Sigmoid colon (tissue), 7 donors: ENCODE results near the gene BBX. TPM values are rescaled to one million over a fixed set of nuclear protein-coding genes. Genes with fewer than 3 reads are reported as not detected.

Experiments used
- DNase-seq: peaks from one replicate; pipeline ENCODE4 v3.0.0-alpha.2; 2019
- H3K27ac ChIP-seq, 4 donors: fragments of 200-600 bp; sonication (generic); one replicate each; pipeline ENCODE4 v1.5.1; 2016 to 2019; ENCODE audit warnings: mild to moderate bottlenecking in 1 of 4
- H3K27me3 ChIP-seq, 3 donors: fragments of 200-600 bp; sonication (generic); one replicate each; pipeline ENCODE4 v1.5.1; 2019; ENCODE audit warnings: mild to moderate bottlenecking in 1 of 3
- H3K36me3 ChIP-seq, 4 donors: fragments of 200-600 bp; sonication (generic); one replicate each; pipeline ENCODE4 v1.5.1; 2016 to 2019
- H3K4me1 ChIP-seq, 4 donors: fragments of 200-600 bp; sonication (generic); one replicate each; pipeline ENCODE4 v1.5.1; 2017 to 2019
- H3K4me3 ChIP-seq, 4 donors: fragments of 200-600 bp; sonication (generic); one replicate each; pipeline ENCODE4 v1.5.1; 2017 to 2019; ENCODE audit warnings: mild to moderate bottlenecking in 2 of 4, moderate library complexity in 1 of 4
- H3K9me3 ChIP-seq, 4 donors: fragments of 200-600 bp in 3 of 4; sonication (generic) in 3 of 4; one replicate each; pipeline versions ENCODE4 v1.5.1 to v1.6.1; 2013 to 2019
- CTCF ChIP-seq, 4 experiments: fragments of 450-650 bp in 3 of 4; fragments of 200-600 bp in 1 of 4; IDR thresholded peaks; one replicate each; pipeline ENCODE4 v1.5.1; 2016 to 2019; ENCODE audit warnings: antibody characterized with exemption in 4 of 4, mild to moderate bottlenecking in 3 of 4, moderate library complexity in 2 of 4
- EP300 ChIP-seq, 4 donors: sonication (generic); formaldehyde crosslinking; IDR thresholded peaks; one replicate each; pipeline ENCODE4 v1.6.1; 2017; ENCODE audit warnings: antibody characterized with exemption in 4 of 4
- POLR2A ChIP-seq, 2 donors: fragments of 450-650 bp; IDR thresholded peaks; one replicate each; pipeline ENCODE4 v1.6.1; 2016; ENCODE audit warnings: antibody characterized with exemption in 2 of 2, mild to moderate bottlenecking in 2 of 2, moderate library complexity in 2 of 2
- POLR2AphosphoS5 ChIP-seq, 4 donors: sonication (generic); formaldehyde crosslinking; IDR thresholded peaks; one replicate each; pipeline ENCODE4 v1.6.1; 2017; ENCODE audit warnings: antibody characterized with exemption in 4 of 4
- WGBS, 2 donors: extraction: QIAGEN DNeasy Blood & Tissue Kit; methylation state at CpG; one replicate each; pipeline ENCODE4 v1.1.7; 2013; 5-methylcytosine and 5-hydroxymethylcytosine counted together
- intact Hi-C: fragments of 100-400 bp; cut with DNase I; formaldehyde crosslinking; loops from one replicate; pipeline ENCODE4 v1.15.1; 2023
- polyA plus RNA-seq, 3 donors: library from polyadenylated mRNA; stranded (reverse); fragments of 200-250 nt; gene quantifications; one replicate each; pipeline ENCODE4 v1.2.3, GENCODE V29; 2013
- total RNA-seq, 4 donors: library from RNA; depleted of rRNA; stranded (reverse); fragments of >200 nt; gene quantifications; one replicate each; pipeline ENCODE4 v1.1.0, GENCODE V29; 2016
- donor health status: healthy with polysubstance abuse.
- donor health status: Bipolar disorder and iron deficiency.
- donor health status: healthy.

Gene BBX
- total and polyA plus RNA-seq, 7 donors: 3.0 to 93.3 (median 71.1) TPM

- H3K27ac ChIP-seq: no peak overlapping the region
- TF ChIP-seq CTCF (IDR thresholded peaks at IDR 0.05): no peak
- TF ChIP-seq POLR2A (IDR thresholded peaks at IDR 0.05): no peak
- no peak for TF ChIP-seq POLR2AphosphoS5 (IDR thresholded peaks at IDR 0.05)
- TF ChIP-seq EP300 (IDR thresholded peaks at IDR 0.05): no peak
- intact Hi-C loops: no loop called here
- no peaks in the 10 kb centered on the region for H3K36me3 ChIP-seq
- no peak for DNase-seq
- H3K4me1 ChIP-seq: peaks cover 0 to 11% (median 0%) of the 10 kb centered on the region in 4 donors
- no peak overlapping the region for H3K4me3 ChIP-seq
- no peaks in the 10 kb centered on the region for H3K9me3 ChIP-seq
- H3K27me3 ChIP-seq: no peaks in the 10 kb centered on the region
Observed at GRCh38 chr3:107630779-107631178, 108.0 kb downstream of the BBX start.

- intact Hi-C loops: no loop called here
- H3K4me3 ChIP-seq: no peak overlapping the region
- H3K9me3 ChIP-seq: no peaks in the 10 kb centered on the region
- no peak overlapping the region for H3K27ac ChIP-seq
- no peak for TF ChIP-seq CTCF (IDR thresholded peaks at IDR 0.05)
- no peaks in the 10 kb centered on the region for H3K27me3 ChIP-seq
- no peaks in the 10 kb centered on the region for H3K36me3 ChIP-seq
- no peak for DNase-seq
- peaks cover 0 to 11% (median 0%) of the 10 kb centered on the region in 4 donors for H3K4me1 ChIP-seq
- WGBS, 2 donors: 95 to 96% methylated on average over 2 of the region's 2 CpGs
Observed at GRCh38 chr3:107632576-107632975, 109.8 kb downstream of the BBX start.

GRCh38 chr3:107633327-107634098 lies 110.8 kb downstream of the BBX start:
- H3K4me1 ChIP-seq: peaks cover 0 to 11% (median 0%) of the 10 kb centered on the region in 4 donors
- H3K27ac ChIP-seq: no peak overlapping the region
- H3K4me3 ChIP-seq: no peak overlapping the region
- intact Hi-C loops: no loop called here
- no peak for DNase-seq
- no peaks in the 10 kb centered on the region for H3K9me3 ChIP-seq
- WGBS, 2 donors: 61 to 93% methylated on average over 3 of the region's 3 CpGs
- no peaks in the 10 kb centered on the region for H3K36me3 ChIP-seq
- H3K27me3 ChIP-seq: no peaks in the 10 kb centered on the region
- TF ChIP-seq POLR2A (IDR thresholded peaks at IDR 0.05) (no peak), CTCF (IDR thresholded peaks at IDR 0.05) (no peak), POLR2AphosphoS5 (IDR thresholded peaks at IDR 0.05) (no peak), EP300 (IDR thresholded peaks at IDR 0.05) (no peak)

- Histone ChIP-seq H3K27ac (no peak overlapping the region), H3K27me3 (no peaks in the 10 kb centered on the region), H3K4me3 (no peak overlapping the region), H3K9me3 (no peaks in the 10 kb centered on the region), H3K4me1 (peaks cover 0 to 11% (median 0%) of the 10 kb centered on the region in 4 donors), H3K36me3 (no peaks in the 10 kb centered on the region)
- intact Hi-C loops: no loop called here
- no peak for DNase-seq
- no peak for TF ChIP-seq CTCF (IDR thresholded peaks at IDR 0.05)
- no peak for TF ChIP-seq POLR2AphosphoS5 (IDR thresholded peaks at IDR 0.05)
- no peak for TF ChIP-seq EP300 (IDR thresholded peaks at IDR 0.05)
- TF ChIP-seq POLR2A (IDR thresholded peaks at IDR 0.05): no peak
- 93 to 95% methylated on average over 3 of the region's 3 CpGs for WGBS, 2 donors
Observed at GRCh38 chr3:107634099-107634489, 111.3 kb downstream of the BBX start.
